A549 (cell line): ENCODE data around the gene CRYBG2.

ENCODE experiments used
- EP300 ChIP-seq, 2 experiments: fragments of >200 bp; sonication (Bioruptor Twin); formaldehyde crosslinking; IDR thresholded peaks; 2 replicates in 1 of 2; 3 replicates in 1 of 2; pipeline ENCODE4 v1.6.1; 2016 to 2017
- FOSL2 ChIP-seq, 2 experiments: fragments of 450-650 bp in 1 of 2; fragments of >200 bp in 1 of 2; sonication (Bioruptor Twin) in 1 of 2; formaldehyde crosslinking; IDR thresholded peaks; 2 replicates each; pipeline versions ENCODE4 v1.5.0 to v1.6.1; 2016 to 2020; ENCODE audit warnings: mild to moderate bottlenecking in 1 of 2, moderate library complexity in 1 of 2
- NFE2L2 ChIP-seq: fragments of 150-350 bp; conservative IDR thresholded peaks from 2 replicates; pipeline ENCODE4 v1.6.1; 2014; ENCODE audit warnings: low read length
- POLR2A ChIP-seq: IDR thresholded peaks from 2 replicates; pipeline ENCODE4 v1.6.1; 2012; ENCODE audit warnings: mild to moderate bottlenecking, low read length
- RNF2 ChIP-seq: fragments of 200-600 bp; sonication (generic); IDR thresholded peaks from 2 replicates; pipeline ENCODE4 v1.6.1; 2016; ENCODE audit warnings: low read depth, mild to moderate bottlenecking, antibody characterized with exemption, moderate library complexity, borderline replicate concordance
- SMC3 ChIP-seq: fragments of >200 bp; sonication (Bioruptor Twin); formaldehyde crosslinking; IDR thresholded peaks from 3 replicates; pipeline ENCODE4 v1.6.1; 2018; ENCODE audit warnings: inconsistent platforms

DNA sequence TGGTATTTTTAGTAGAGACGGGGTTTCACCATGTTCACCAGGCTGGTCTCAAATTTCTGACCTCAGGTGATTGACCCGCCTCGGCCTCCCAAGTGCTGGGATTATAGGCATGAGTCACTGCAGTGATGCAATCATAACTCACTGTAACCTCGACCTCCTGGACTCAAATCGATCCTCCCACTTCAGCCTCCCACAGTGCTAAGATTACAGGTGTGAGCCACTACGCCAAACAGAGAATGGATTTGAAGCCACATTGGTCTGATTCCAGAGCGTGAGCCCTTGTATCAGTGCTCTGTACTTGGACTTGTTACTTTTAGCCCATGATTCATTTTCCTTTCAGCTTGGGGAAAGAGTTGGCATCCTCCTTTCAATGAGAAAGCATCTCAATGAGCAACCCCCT lies 33.5 kb upstream of the CRYBG2 start:
- TF ChIP-seq POLR2A, result no peak
- no peak; a peak in 1 of 5 replicates for TF ChIP-seq EP300 (IDR thresholded peaks at IDR 0.05)
- TF ChIP-seq SMC3, result no peak
- TF ChIP-seq RNF2, result no peak
- TF ChIP-seq FOSL2 (IDR thresholded peaks at IDR 0.05), result peak; percentile 52; the same call in 1 of the 2 replicates
- TF ChIP-seq FOSL2 (CRISPR knock-in tag; IDR thresholded peaks at IDR 0.05), result peak; percentile 79
- TF ChIP-seq NFE2L2, result no peak
